GM19239 (cell line): ENCODE measurements around the gene IFT52.
"Not testable (repeated sequence)": the region's sequence is repeated elsewhere in the genome, so short reads cannot be mapped to it uniquely, and the experiment has no call there.

Source experiments
- DNase-seq: peaks from one replicate; pipeline ENCODE4 v3.0.0; 2011; ENCODE audit warnings: low spot score; ENCODE audit not compliant: insufficient read length
- FAIRE-seq: peaks from 2 replicates; lab custom pipeline; 2011; peaks lifted over from hg19 to GRCh38; lab: Jason Lieb, UNC

Gene IFT52

GRCh38 chr20:43564993-43565757 is 25.6 kb upstream of the IFT52 start:
- no peak for DNase-seq
- no peak for FAIRE-seq

GRCh38 chr20:43565758-43566104 is 25.0 kb upstream of the IFT52 start:
- no peak for FAIRE-seq

GRCh38 chr20:43567477-43567876 is 23.3 kb upstream of the IFT52 start:
- DNase-seq (no peak), FAIRE-seq (no peak)

More at GRCh38 chr20:43565758-43566104, 25.0 kb upstream of the IFT52 start:
- no peak for DNase-seq

GRCh38 chr20:43568706-43569105 is 22.0 kb upstream of the IFT52 start:
- no peak for FAIRE-seq

GRCh38 chr20:43569282-43569681 is 21.5 kb upstream of the IFT52 start:
- DNase-seq (no peak), FAIRE-seq (no peak)

More at GRCh38 chr20:43568706-43569105, 22.0 kb upstream of the IFT52 start:
- DNase-seq = no peak

- DNase-seq (no peak), FAIRE-seq (no peak)
Observed at GRCh38 chr20:43570496-43570895, 20.2 kb upstream of the IFT52 start.

GRCh38 chr20:43571310-43571709 is 19.4 kb upstream of the IFT52 start:
- DNase-seq = no peak
- no peak for FAIRE-seq

- FAIRE-seq (no peak), DNase-seq (no peak)
Observed at GRCh38 chr20:43571771-43572170, 19.0 kb upstream of the IFT52 start.

- no peak for FAIRE-seq
- no peak for DNase-seq
Observed at GRCh38 chr20:43572891-43573290, 17.8 kb upstream of the IFT52 start.

GRCh38 chr20:43576108-43576507 is 14.6 kb upstream of the IFT52 start:
- DNase-seq = no peak
- no peak for FAIRE-seq

- no peak for FAIRE-seq
- DNase-seq = no peak
Observed at GRCh38 chr20:43579861-43580793, 10.6 kb upstream of the IFT52 start.

GRCh38 chr20:43583133-43583864 is 7.4 kb upstream of the IFT52 start:
- FAIRE-seq (no peak), DNase-seq (no peak)

GRCh38 chr20:43583982-43584432 is 6.7 kb upstream of the IFT52 start:
- FAIRE-seq = no peak
- DNase-seq = no peak

- FAIRE-seq = no peak
Observed at GRCh38 chr20:43584448-43585136, 6.1 kb upstream of the IFT52 start.

GRCh38 chr20:43586641-43587040 is 4.1 kb upstream of the IFT52 start:
- DNase-seq (no peak), FAIRE-seq (no peak)

More at GRCh38 chr20:43584448-43585136, 6.1 kb upstream of the IFT52 start:
- DNase-seq = no peak

- FAIRE-seq, DNase-seq: not testable (repeated sequence)
Observed at GRCh38 chr20:43588526-43588925, 2.2 kb upstream of the IFT52 start.

- DNase-seq (no peak), FAIRE-seq (no peak)
Observed at GRCh38 chr20:43590036-43590391, 723 bp upstream of the IFT52 start.

GRCh38 chr20:43601960-43602359 is 11.2 kb downstream of the IFT52 start:
- not testable (repeated sequence) for DNase-seq, FAIRE-seq

- FAIRE-seq = no peak
- no peak for DNase-seq
Observed at GRCh38 chr20:43603124-43603523, 12.4 kb downstream of the IFT52 start.

GRCh38 chr20:43605715-43606114 is 15.0 kb downstream of the IFT52 start:
- DNase-seq (no peak), FAIRE-seq (no peak)
